Breast epithelium (tissue), 4 donors: Measurements from ENCODE around the gene PDGFRA. TPM values are rescaled to one million over a fixed set of nuclear protein-coding genes. Genes with fewer than 3 reads are reported as not detected.

Source experiments
- DNase-seq, 2 donors: peaks; one replicate each; pipeline ENCODE4 v3.0.0-alpha.2; 2019; ENCODE audit warnings: low spot score in 2 of 2
- H3K27ac ChIP-seq, 2 donors: fragments of 200-600 bp; sonication (generic) in 1 of 2; one replicate each; pipeline ENCODE4 v1.5.1; 2016 to 2019; ENCODE audit warnings: mild to moderate bottlenecking in 1 of 2
- H3K27me3 ChIP-seq, 2 donors: fragments of 200-600 bp; sonication (generic) in 1 of 2; one replicate each; pipeline versions ENCODE4 v1.5.1 to v1.6.0; 2017 to 2019; ENCODE audit warnings: control low read depth in 1 of 2, mild to moderate bottlenecking in 1 of 2
- H3K36me3 ChIP-seq: fragments of 200-600 bp; one replicate; pipeline ENCODE4 v1.5.1; 2019
- H3K4me1 ChIP-seq, 2 donors: fragments of 200-600 bp; sonication (generic); one replicate each; pipeline ENCODE4 v1.5.1; 2016 to 2019; ENCODE audit warnings: control low read depth in 1 of 2
- H3K4me3 ChIP-seq, 3 donors: fragments of 200-600 bp; sonication (generic); 1 replicate in 2 of 3; 2 replicates in 1 of 3; pipeline ENCODE4 v1.5.1; 2016 to 2019; ENCODE audit warnings: mild to moderate bottlenecking in 3 of 3, moderate library complexity in 2 of 3
- H3K9me3 ChIP-seq, 2 donors: fragments of 200-600 bp; sonication (generic) in 1 of 2; one replicate each; pipeline ENCODE4 v1.5.1; 2016 to 2019; ENCODE audit warnings: control low read depth in 1 of 2
- CTCF ChIP-seq, 3 donors: fragments of 450-650 bp; IDR thresholded peaks; one replicate each; pipeline ENCODE4 v1.5.1; 2016 to 2017; ENCODE audit warnings: antibody characterized with exemption in 3 of 3, mild to moderate bottlenecking in 3 of 3, moderate library complexity in 3 of 3
- POLR2A ChIP-seq: fragments of 450-650 bp; IDR thresholded peaks from one replicate; pipeline ENCODE4 v1.6.1; 2016; ENCODE audit warnings: antibody characterized with exemption, mild to moderate bottlenecking, moderate library complexity
- POLR2AphosphoS5 ChIP-seq, 3 donors: sonication (generic); formaldehyde crosslinking; IDR thresholded peaks; one replicate each; pipeline ENCODE4 v1.6.1; 2017; ENCODE audit warnings: antibody characterized with exemption in 3 of 3
- intact Hi-C: fragments of 100-400 bp; cut with DNase I; formaldehyde crosslinking; loops from one replicate; pipeline ENCODE4 v1.15.1; 2023; ENCODE audit warnings: low total_unique reads
- total RNA-seq, 3 donors: library from RNA; depleted of rRNA; stranded (reverse); fragments of >200 nt; gene quantifications; one replicate each; pipeline ENCODE4 v1.1.0, GENCODE V29; 2016

The PDGFRA gene
- total RNA-seq, 3 donors from 2014 or later = 125 to 154 (median 130) TPM

GRCh38 chr4:54254116-54254914, 25.2 kb downstream of the PDGFRA start:
- intact Hi-C loops = no loop called here
- H3K27me3 ChIP-seq = no peaks in the 10 kb centered on the region
- H3K27ac ChIP-seq = no peak overlapping the region
- no peaks in the 10 kb centered on the region for H3K36me3 ChIP-seq
- H3K4me1 ChIP-seq = no peaks in the 10 kb centered on the region
- H3K9me3 ChIP-seq = peaks cover 0 to 20% of the 10 kb centered on the region in 2 donors
- H3K4me3 ChIP-seq = no peak overlapping the region
- DNase-seq = no peak
- TF ChIP-seq CTCF (IDR thresholded peaks at IDR 0.05) (no peak), POLR2AphosphoS5 (IDR thresholded peaks at IDR 0.05) (no peak), POLR2A (no peak)

GRCh38 chr4:54254915-54255246, 25.8 kb downstream of the PDGFRA start:
- H3K4me3 ChIP-seq = no peak overlapping the region
- no peaks in the 10 kb centered on the region for H3K36me3 ChIP-seq
- no peak for TF ChIP-seq POLR2A
- no peak for TF ChIP-seq POLR2AphosphoS5 (IDR thresholded peaks at IDR 0.05)
- TF ChIP-seq CTCF (IDR thresholded peaks at IDR 0.05) = no peak
- intact Hi-C loops = no loop called here
- peaks cover 0 to 16% of the 10 kb centered on the region in 2 donors for H3K9me3 ChIP-seq
- H3K27ac ChIP-seq = no peak overlapping the region
- H3K4me1 ChIP-seq = no peaks in the 10 kb centered on the region
- no peaks in the 10 kb centered on the region for H3K27me3 ChIP-seq
- no peak for DNase-seq

- no peak for TF ChIP-seq POLR2A
- no peak for TF ChIP-seq CTCF (IDR thresholded peaks at IDR 0.05)
- no peak for TF ChIP-seq POLR2AphosphoS5 (IDR thresholded peaks at IDR 0.05)
- Histone ChIP-seq H3K9me3 (peaks cover 0 to 7% of the 10 kb centered on the region in 2 donors), H3K27me3 (no peaks in the 10 kb centered on the region), H3K27ac (no peak overlapping the region), H3K4me1 (no peaks in the 10 kb centered on the region), H3K36me3 (no peaks in the 10 kb centered on the region), H3K4me3 (no peak overlapping the region)
- no peak for DNase-seq
- intact Hi-C loops = no loop called here
These were observed 26.8 kb downstream of the PDGFRA start for GRCh38 chr4:54255881-54256280.

GRCh38 chr4:54256491-54257486, 27.7 kb downstream of the PDGFRA start:
- TF ChIP-seq POLR2AphosphoS5 (IDR thresholded peaks at IDR 0.05) = no peak
- TF ChIP-seq CTCF (IDR thresholded peaks at IDR 0.05) = no peak
- TF ChIP-seq POLR2A = no peak
- no peaks in the 10 kb centered on the region for H3K36me3 ChIP-seq
- no peak overlapping the region for H3K27ac ChIP-seq
- H3K4me3 ChIP-seq = no peak overlapping the region
- DNase-seq = no peak
- no peaks in the 10 kb centered on the region for H3K27me3 ChIP-seq
- no peaks in the 10 kb centered on the region for H3K9me3 ChIP-seq
- H3K4me1 ChIP-seq = no peaks in the 10 kb centered on the region
- intact Hi-C loops = no loop called here

- Histone ChIP-seq H3K36me3 (no peaks in the 10 kb centered on the region), H3K4me3 (no peak overlapping the region), H3K27ac (no peak overlapping the region), H3K9me3 (no peaks in the 10 kb centered on the region), H3K27me3 (no peaks in the 10 kb centered on the region), H3K4me1 (no peaks in the 10 kb centered on the region)
- intact Hi-C loops = no loop called here
- DNase-seq = no peak
- TF ChIP-seq POLR2AphosphoS5 (IDR thresholded peaks at IDR 0.05) (no peak), POLR2A (no peak), CTCF (IDR thresholded peaks at IDR 0.05) (no peak)
These were observed 36.3 kb downstream of the PDGFRA start for GRCh38 chr4:54265366-54265765.
